Central memory CD8-positive, alpha-beta T cell (primary cell): ENCODE measurements around the gene PCK2.

Source experiments
- ATAC-seq: fragments of 150-1000 bp; cut with Tn5 transposase; replicated peaks from 2 replicates; pipeline ENCODE4 v1.10.0; 2022; ENCODE audit warnings: mild to moderate bottlenecking, moderate FRiP score, moderate number of reproducible peaks; ENCODE audit not compliant: poor library complexity, severe bottlenecking; ENCODE audit errors: extremely low read depth
- DNase-seq, 2 donors: peaks; one replicate each; pipeline ENCODE4 v3.0.0; 2021; ENCODE audit warnings: low spot score in 2 of 2
- H3K27ac Mint-ChIP-seq: one replicate; pipeline ENCODE4 v1.8.0; 2022; ENCODE audit warnings: low read depth, mild to moderate bottlenecking, moderate library complexity, mixed read lengths
- H3K27me3 Mint-ChIP-seq: one replicate; pipeline ENCODE4 v1.8.0; 2022; ENCODE audit warnings: mixed read lengths
- H3K36me3 Mint-ChIP-seq: one replicate; pipeline ENCODE4 v1.8.0; 2022; ENCODE audit warnings: mild to moderate bottlenecking, moderate library complexity, mixed read lengths; ENCODE audit not compliant: insufficient read depth
- H3K4me1 Mint-ChIP-seq: one replicate; pipeline ENCODE4 v1.8.0; 2022; ENCODE audit warnings: mixed read lengths
- H3K4me3 Mint-ChIP-seq: one replicate; pipeline ENCODE4 v1.8.0; 2022; ENCODE audit warnings: mild to moderate bottlenecking, moderate library complexity, mixed read lengths
- H3K9me3 Mint-ChIP-seq: one replicate; pipeline ENCODE4 v1.8.0; 2022; ENCODE audit warnings: mixed read lengths

The PCK2 gene

DNA sequence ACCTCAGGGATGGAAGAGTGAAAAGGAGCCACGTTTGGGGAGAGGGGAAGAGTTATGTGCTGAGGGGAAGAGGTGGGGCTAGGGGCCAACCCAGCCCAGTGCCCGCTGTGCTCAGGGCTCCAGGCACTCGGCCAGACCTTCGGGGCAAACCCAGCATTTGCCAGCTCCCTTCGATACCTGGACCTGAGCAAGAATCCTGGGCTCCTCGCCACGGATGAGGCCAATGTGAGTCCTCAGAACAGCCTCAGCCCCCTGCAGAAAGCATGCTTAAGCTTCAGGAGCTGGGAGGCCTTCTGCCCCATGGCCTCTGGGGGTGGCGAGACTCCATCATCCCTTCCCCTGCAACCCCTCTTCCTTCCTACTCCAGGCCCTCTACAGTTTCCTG, 37.3 kb upstream of the PCK2 start:
- Mint-ChIP-seq H3K36me3 (peaks cover 3% of the 10 kb centered on the region), H3K27me3 (no peaks in the 10 kb centered on the region), H3K4me3 (no peak overlapping the region), H3K4me1 (peaks cover 20% of the 10 kb centered on the region), H3K9me3 (no peaks in the 10 kb centered on the region), H3K27ac (no peak overlapping the region)
- DNase-seq: no peak
- no peak for ATAC-seq

DNA sequence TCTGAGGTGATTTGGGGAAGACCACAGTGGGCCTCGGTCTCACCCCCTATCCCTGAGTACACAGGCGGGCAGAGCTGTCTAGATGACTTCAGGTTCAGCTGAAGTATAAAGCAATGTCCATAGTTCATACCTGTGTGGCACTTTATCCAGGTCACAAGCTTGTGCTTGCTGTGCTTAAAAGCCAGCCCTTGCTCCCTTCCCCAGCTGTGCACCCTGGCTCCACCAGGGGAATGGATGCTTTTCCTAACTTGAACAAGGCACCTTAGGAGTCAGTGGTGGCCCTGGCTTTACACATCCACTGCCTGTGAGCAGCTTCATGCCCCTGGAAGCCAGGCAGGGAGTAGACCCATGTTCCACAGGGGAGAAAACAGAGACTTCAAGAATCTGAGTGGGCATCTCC, 36.8 kb upstream of the PCK2 start:
- Mint-ChIP-seq H3K4me3 (no peak overlapping the region), H3K9me3 (no peaks in the 10 kb centered on the region), H3K36me3 (peaks cover 3% of the 10 kb centered on the region), H3K27me3 (no peaks in the 10 kb centered on the region), H3K27ac (no peak overlapping the region), H3K4me1 (peaks cover 20% of the 10 kb centered on the region)
- DNase-seq (no peak), ATAC-seq (no peak)

DNA sequence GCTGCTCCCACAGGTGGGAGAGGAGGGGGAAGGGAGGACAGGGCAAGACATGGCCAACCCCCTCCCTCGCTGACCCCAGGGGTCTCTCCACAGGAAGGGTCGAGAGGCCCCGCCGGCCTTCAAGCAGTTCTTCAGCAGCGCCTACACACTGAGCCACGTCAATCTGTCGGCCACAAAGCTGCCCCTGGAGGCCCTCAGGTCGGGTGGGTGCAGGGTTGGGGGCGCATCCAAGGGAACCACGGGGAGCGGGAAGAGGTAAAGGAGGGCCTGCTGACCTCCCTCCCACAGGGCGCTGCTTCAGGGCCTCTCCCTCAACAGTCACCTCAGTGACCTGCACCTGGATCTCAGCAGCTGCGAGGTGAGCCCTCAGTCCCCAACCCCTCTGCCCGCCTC, 36.2 kb upstream of the PCK2 start:
- Mint-ChIP-seq H3K27ac (peak overlapping the region; percentile 19), H3K9me3 (no peaks in the 10 kb centered on the region), H3K27me3 (no peaks in the 10 kb centered on the region), H3K4me1 (peaks cover 15% of the 10 kb centered on the region), H3K4me3 (no peak overlapping the region), H3K36me3 (peaks cover 3% of the 10 kb centered on the region)
- no peak for DNase-seq
- no peak for ATAC-seq

DNA sequence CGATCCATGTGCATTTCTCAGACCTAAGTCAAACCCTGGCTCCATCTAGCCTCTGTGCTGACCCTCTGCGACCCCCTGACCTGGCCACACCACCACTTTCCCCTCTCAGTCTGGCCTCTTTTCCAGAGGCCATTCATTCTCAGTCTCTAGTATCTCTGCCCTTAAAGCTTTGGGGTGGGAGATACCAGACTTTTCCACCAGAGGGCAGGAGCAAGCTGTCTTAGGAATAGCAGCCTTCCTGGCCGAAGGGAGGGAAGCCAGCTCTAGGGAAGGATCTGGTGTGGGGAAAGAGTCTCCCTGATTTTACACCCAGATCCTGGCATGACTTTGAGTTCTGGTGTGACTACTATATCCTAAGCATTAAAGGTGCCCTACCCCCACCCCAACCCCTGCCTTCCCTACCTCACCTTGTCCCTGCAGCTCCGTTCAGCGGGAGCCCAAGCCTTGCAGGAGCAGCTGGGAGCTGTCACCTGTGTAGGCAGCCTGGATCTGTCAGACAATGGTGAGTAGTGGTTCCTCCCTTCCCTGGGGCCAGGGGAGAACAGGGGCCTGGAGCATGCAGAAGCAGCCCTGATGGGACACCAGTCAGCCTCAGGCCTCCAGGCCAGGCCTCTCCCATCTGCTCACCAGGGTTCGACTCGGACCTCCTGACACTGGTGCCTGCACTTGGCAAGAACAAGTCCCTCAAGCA, 35.7 kb upstream of the PCK2 start:
- DNase-seq (peak in 1 of 2 donors; percentile 51), ATAC-seq (peak; percentile 56)
- Mint-ChIP-seq H3K4me3 (no peak overlapping the region), H3K9me3 (no peaks in the 10 kb centered on the region), H3K27ac (peak overlapping the region; percentile 19), H3K36me3 (peaks cover 3% of the 10 kb centered on the region), H3K27me3 (no peaks in the 10 kb centered on the region), H3K4me1 (peaks cover 10% of the 10 kb centered on the region)

DNA sequence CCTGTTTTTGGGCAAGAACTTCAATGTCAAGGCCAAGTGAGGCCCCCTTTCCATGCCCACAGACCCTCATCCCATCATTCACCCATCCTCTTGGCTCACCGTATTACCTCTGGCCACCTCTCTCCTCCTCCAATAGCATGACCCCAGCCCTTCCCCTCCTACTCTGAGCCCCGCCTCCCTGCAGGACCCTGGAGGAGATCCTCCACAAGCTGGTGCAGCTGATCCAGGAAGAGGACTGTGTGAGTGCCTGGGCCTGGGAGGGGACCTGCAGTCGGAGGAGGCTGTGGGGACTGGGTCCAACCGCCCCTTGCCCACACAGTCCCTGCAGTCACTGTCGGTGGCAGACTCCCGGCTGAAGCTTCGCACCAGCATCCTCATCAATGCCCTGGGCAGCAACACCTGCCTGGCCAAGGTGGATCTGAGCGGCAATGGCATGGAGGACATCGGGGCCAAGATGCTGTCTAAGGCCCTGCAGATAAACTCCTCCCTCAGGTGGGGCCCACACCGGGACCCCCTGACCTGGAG, 35.1 kb upstream of the PCK2 start:
- H3K4me3 Mint-ChIP-seq: no peak overlapping the region
- no peak for DNase-seq
- peaks cover 3% of the 10 kb centered on the region for H3K36me3 Mint-ChIP-seq

DNA sequence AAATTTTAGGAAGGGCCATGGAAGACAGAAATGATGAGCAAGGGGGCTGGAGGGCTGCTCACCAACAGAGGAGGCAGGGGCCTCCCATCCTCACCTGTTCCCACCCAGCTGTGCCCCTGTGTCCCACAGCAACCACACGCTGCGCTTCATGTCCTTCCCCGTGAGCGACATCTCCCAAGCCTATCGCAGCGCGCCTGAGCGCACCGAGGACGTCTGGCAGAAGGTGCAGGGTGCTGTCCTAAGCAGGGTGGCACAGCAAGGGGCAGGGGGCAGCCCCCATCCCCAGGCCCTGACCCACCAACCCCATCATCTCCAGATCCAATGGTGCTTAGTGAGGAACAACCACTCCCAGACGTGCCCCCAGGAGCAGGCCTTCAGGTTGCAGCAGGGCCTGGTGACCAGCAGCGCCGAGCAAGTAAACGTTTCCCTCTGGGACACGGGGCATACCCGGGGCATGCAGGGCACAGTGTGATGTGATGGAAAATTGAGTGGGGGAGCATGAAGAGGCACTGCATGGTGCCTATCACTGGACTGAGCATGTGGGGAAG, 34.2 kb upstream of the PCK2 start:
- Mint-ChIP-seq H3K4me3 (no peak overlapping the region), H3K27ac (no peak overlapping the region), H3K4me1 (peaks cover 5% of the 10 kb centered on the region), H3K36me3 (peaks cover 3% of the 10 kb centered on the region), H3K9me3 (no peaks in the 10 kb centered on the region), H3K27me3 (no peaks in the 10 kb centered on the region)
- DNase-seq (no peak), ATAC-seq (no peak)

More for the DNA sequence above, 35.1 kb upstream of the PCK2 start:
- H3K4me1 Mint-ChIP-seq: peaks cover 5% of the 10 kb centered on the region
- H3K27ac Mint-ChIP-seq: no peak overlapping the region
- ATAC-seq: no peak
- H3K9me3 Mint-ChIP-seq: no peaks in the 10 kb centered on the region
- no peaks in the 10 kb centered on the region for H3K27me3 Mint-ChIP-seq

DNA sequence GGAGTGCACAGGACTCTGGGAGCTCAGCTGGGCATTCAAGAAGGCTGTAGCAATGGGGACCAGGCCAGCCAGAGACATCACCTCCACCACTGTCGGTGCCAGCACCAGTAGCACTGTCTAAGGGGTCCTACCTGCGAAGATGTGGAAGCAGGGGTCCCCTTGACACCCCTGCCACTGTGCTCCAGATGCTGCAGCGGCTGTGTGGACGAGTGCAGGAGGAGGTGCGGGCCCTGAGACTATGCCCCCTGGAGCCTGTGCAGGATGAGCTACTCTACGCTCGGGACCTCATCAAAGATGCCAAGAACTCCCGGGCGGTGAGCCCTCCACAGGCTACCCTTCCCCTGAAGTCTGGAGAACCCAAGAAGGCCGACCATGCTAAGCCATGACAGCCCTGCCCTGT, 33.7 kb upstream of the PCK2 start:
- no peak overlapping the region for H3K4me3 Mint-ChIP-seq
- H3K36me3 Mint-ChIP-seq: peaks cover 3% of the 10 kb centered on the region
- H3K27me3 Mint-ChIP-seq: no peaks in the 10 kb centered on the region
- DNase-seq (no peak), ATAC-seq (no peak)
- no peak overlapping the region for H3K27ac Mint-ChIP-seq
- no peaks in the 10 kb centered on the region for H3K9me3 Mint-ChIP-seq
- H3K4me1 Mint-ChIP-seq: peaks cover 5% of the 10 kb centered on the region

DNA sequence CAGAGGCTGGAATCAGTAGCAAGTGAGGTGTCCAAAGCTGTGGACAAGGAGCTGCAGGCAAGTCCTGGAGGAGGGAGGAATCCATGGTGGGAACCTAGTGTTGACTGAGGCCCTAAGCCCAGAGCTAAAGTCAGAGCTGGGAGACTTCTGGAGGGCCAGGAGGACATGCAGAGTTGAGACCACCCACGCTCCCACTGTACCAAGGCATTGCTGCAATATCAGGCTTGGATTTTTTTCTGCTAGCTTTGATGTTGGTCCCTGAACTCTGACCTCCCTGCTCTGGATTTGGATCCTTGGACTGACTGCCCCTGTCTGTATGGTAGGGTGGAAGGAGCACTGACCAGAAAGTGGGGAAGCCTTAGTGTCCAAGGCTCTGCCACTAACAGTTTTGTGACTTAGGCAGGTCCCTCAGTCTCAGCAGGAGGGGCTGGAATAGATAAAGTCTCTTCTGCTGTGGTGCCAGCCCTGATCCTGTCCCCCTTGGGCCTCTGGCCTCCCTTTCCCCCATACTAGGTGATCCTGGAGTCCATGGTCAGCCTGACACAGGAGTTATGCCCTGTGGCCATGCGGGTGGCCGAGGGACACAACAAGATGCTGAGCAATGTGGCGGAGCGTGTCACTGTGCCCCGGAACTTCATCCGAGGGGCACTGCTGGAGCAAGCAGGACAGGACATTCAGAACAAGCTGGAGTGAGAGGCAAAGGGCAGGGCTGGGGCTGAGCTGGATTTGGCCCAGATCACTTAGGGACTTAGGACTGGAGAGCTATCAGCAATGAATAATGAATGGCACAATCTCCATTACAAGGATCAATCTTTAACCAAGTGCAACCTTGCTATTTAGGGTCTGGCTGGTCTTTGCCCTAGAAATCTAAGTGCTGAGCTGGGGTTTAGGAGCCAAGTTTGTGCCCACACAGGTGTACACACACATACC, 32.9 kb upstream of the PCK2 start:
- Mint-ChIP-seq H3K36me3 (peaks cover 3% of the 10 kb centered on the region), H3K4me3 (no peak overlapping the region), H3K4me1 (peaks cover 5% of the 10 kb centered on the region), H3K27ac (no peak overlapping the region), H3K9me3 (no peaks in the 10 kb centered on the region), H3K27me3 (no peaks in the 10 kb centered on the region)
- ATAC-seq: no peak
- DNase-seq: no peak

DNA sequence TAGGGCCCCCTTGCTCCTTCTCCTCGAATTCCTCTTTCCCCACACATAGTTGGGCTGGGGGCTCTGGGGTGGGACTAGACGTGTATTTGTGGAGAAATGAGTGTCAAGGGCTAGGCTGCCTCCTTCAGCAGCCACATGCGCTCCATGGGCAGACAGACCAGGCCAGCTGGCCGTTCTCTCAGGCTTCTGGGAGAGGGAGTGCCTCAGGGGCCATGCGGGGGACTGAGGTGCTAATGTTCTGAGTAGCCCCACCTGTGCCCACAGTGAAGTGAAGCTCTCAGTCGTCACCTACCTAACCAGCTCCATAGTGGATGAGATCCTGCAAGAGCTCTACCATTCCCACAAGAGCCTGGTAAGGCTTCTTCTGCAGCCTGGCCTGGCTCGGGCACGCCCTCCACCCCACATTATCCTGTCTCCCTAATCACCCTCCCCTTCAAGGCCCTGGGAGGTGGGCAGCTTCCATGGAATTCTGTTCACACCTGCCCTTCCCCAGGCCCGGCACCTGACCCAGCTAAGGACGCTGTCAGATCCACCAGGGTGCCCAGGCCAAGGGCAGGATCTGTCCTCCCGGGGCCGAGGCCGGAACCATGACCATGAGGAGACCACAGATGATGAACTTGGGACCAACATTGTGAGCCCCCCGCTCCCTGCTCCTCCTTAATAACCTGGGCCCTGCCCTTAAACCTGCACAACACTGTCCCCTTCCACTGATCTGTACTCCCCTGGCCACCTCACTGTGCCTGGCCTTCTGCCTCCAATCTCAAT, 31.7 kb upstream of the PCK2 start:
- peaks cover 3% of the 10 kb centered on the region for H3K36me3 Mint-ChIP-seq
- H3K27me3 Mint-ChIP-seq: no peaks in the 10 kb centered on the region
- no peak overlapping the region for H3K4me3 Mint-ChIP-seq
- peak overlapping the region; percentile 54 for H3K27ac Mint-ChIP-seq
- ATAC-seq: no peak
- H3K9me3 Mint-ChIP-seq: no peaks in the 10 kb centered on the region
- peaks cover 5% of the 10 kb centered on the region for H3K4me1 Mint-ChIP-seq
- DNase-seq: no peak

DNA sequence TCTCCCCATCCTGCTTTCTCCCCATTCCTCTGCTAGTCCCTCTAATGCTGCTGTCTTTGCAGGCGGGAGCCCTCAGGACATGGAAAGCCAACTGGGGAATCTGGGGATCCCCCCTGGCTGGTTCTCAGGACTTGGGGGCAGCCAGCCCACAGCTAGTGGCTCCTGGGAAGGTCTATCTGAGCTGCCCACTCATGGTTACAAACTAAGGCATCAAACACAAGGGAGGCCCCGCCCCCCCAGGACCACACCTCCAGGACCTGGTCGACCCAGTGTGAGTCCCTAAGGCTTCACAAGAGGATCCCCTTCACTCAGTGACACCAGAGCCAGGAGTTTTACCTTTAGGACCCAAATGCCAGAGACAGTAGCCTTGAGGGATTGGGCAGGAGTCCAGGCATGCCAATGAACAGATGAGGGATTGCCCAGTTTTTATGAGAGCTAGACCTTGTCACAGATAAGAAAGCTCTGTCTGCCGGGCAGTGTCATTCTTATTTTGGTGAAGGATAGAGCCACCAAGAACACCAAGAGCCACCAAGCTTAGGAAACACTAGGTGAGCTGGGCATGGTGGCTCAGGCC, 30.8 kb upstream of the PCK2 start:
- peaks cover under 1% of the 10 kb centered on the region for H3K4me1 Mint-ChIP-seq
- H3K9me3 Mint-ChIP-seq: no peaks in the 10 kb centered on the region
- DNase-seq: no peak
- no peak for ATAC-seq
- no peaks in the 10 kb centered on the region for H3K27me3 Mint-ChIP-seq
- peaks cover 3% of the 10 kb centered on the region for H3K36me3 Mint-ChIP-seq
- H3K4me3 Mint-ChIP-seq: no peak overlapping the region
- peak overlapping the region; percentile 54 for H3K27ac Mint-ChIP-seq

DNA sequence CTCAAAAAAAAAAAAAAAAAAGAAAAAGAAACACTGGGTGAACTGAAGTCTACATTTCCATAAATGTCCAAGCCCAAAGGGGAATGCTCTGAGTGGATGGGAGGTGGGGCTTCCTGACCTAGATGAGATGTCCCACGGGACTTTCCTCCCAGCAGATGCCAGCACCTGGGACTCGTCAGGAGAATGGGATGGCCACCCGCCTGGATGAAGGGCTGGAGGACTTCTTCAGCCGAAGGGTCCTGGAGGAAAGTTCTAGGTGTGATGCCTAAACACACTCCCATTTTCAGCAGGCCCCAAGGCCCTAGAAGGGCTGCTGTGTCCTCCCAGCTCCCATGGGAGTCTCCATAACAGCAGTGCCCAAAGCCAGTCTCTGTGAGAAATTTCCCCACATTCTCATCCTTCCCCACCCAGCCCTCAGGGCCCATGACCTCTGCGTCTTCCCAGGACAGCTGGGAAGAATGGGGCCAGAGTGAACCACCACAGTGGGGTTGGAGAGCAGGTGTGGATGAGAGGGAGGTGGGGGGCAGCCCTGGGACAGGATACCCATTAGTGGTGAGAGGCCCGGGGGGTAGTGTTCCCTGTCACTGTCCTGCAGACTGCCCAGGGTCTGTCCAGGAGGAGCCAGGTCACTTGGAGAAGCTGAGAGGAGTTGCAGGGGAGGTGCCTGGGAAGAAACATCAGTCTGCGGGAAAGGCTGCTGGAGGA, 29.9 kb upstream of the PCK2 start:
- no peaks in the 10 kb centered on the region for H3K4me1 Mint-ChIP-seq
- H3K9me3 Mint-ChIP-seq: no peaks in the 10 kb centered on the region
- no peaks in the 10 kb centered on the region for H3K36me3 Mint-ChIP-seq
- DNase-seq (no peak), ATAC-seq (no peak)
- H3K27me3 Mint-ChIP-seq: peaks cover 2% of the 10 kb centered on the region
- no peak overlapping the region for H3K4me3 Mint-ChIP-seq
- H3K27ac Mint-ChIP-seq: no peak overlapping the region
